Measurements from ENCODE around the gene PACSIN2. TPM values are rescaled to one million over a fixed set of nuclear protein-coding genes. Genes with fewer than 3 reads are reported as not detected.

Gene PACSIN2
- total RNA-seq, 1 experiment from 2014 or later, result 70.5 TPM

- TF ChIP-seq, protein P1, sequence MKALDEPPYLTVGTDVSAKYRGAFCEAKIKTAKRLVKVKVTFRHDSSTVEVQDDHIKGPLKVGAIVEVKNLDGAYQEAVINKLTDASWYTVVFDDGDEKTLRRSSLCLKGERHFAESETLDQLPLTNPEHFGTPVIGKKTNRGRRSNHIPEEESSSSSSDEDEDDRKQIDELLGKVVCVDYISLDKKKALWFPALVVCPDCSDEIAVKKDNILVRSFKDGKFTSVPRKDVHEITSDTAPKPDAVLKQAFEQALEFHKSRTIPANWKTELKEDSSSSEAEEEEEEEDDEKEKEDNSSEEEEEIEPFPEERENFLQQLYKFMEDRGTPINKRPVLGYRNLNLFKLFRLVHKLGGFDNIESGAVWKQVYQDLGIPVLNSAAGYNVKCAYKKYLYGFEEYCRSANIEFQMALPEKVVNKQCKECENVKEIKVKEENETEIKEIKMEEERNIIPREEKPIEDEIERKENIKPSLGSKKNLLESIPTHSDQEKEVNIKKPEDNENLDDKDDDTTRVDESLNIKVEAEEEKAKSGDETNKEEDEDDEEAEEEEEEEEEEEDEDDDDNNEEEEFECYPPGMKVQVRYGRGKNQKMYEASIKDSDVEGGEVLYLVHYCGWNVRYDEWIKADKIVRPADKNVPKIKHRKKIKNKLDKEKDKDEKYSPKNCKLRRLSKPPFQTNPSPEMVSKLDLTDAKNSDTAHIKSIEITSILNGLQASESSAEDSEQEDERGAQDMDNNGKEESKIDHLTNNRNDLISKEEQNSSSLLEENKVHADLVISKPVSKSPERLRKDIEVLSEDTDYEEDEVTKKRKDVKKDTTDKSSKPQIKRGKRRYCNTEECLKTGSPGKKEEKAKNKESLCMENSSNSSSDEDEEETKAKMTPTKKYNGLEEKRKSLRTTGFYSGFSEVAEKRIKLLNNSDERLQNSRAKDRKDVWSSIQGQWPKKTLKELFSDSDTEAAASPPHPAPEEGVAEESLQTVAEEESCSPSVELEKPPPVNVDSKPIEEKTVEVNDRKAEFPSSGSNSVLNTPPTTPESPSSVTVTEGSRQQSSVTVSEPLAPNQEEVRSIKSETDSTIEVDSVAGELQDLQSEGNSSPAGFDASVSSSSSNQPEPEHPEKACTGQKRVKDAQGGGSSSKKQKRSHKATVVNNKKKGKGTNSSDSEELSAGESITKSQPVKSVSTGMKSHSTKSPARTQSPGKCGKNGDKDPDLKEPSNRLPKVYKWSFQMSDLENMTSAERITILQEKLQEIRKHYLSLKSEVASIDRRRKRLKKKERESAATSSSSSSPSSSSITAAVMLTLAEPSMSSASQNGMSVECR (CRISPR knock-in tag; IDR thresholded peaks at IDR 0.05; ENCODE audit: borderline replicate concordance), result no peak
- TF ChIP-seq ATF3 (CRISPR knock-in tag; conservative IDR thresholded peaks at IDR 0.05) (no peak), NR2C2 (CRISPR knock-in tag; IDR thresholded peaks at IDR 0.05) (no peak), ZBTB21 (CRISPR knock-in tag; IDR thresholded peaks at IDR 0.05; ENCODE audit: borderline replicate concordance) (no peak), ZNF219 (CRISPR knock-in tag; IDR thresholded peaks at IDR 0.05; ENCODE audit: borderline replicate concordance) (no peak), MYBL2 (CRISPR knock-in tag; IDR thresholded peaks at IDR 0.05) (no peak), TEAD4 (CRISPR knock-in tag; IDR thresholded peaks at IDR 0.05) (no peak), USF2 (CRISPR knock-in tag; IDR thresholded peaks at IDR 0.05) (no peak), RORB (CRISPR knock-in tag; IDR thresholded peaks at IDR 0.05) (no peak), USF1 (CRISPR knock-in tag; IDR thresholded peaks at IDR 0.05) (no peak)
- TF ChIP-seq, protein P2, sequence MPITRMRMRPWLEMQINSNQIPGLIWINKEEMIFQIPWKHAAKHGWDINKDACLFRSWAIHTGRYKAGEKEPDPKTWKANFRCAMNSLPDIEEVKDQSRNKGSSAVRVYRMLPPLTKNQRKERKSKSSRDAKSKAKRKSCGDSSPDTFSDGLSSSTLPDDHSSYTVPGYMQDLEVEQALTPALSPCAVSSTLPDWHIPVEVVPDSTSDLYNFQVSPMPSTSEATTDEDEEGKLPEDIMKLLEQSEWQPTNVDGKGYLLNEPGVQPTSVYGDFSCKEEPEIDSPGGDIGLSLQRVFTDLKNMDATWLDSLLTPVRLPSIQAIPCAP (CRISPR knock-in tag; IDR thresholded peaks at IDR 0.05), result no peak
These were observed 44.9 kb downstream of the PACSIN2 start (continued) for GRCh38 chr22:42970029-42970428.

DNA sequence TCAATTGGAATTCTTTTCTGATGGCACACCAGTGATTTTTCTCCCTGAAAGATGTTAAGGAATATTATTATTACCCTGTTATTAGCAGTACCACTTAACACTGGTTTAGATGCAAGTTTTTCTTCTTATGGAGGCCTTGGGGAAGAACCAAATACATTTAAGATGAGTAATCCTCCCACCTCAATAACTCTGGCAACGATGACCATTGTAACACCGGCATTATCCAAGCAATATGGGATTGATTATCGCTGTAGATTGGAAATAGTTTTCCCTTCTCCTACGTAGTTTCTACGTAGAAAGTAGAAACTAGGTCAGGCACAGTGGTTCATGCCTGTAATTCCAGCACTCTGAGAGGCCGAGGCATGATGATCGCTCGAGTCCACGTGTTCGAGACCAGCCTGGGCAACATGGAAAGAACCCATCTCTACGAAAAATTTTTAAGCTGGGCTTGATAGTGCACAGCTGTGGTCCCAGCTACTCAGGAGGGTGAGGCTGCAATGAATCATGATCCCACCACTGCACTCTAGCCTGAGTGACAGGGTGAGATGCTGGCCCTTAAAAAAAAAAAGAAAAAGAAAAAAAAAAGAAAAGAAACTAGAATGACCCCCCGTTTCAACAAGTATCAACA, 45.5 kb downstream of the PACSIN2 start:
- ChIA-PET CTCF (no interaction called here), POLR2A (no interaction called here)
- Mint-ChIP-seq H3K27ac (no peak overlapping the region), H3K4me1 (peaks cover 51% of the 10 kb centered on the region), H3K9me3 (peaks cover 20% of the 10 kb centered on the region), H3K27me3 (ENCODE audit: low read depth) (no peaks in the 10 kb centered on the region), H3K4me3 (no peak overlapping the region), H3K36me3 (peaks cover 34% of the 10 kb centered on the region)
- no peak for ATAC-seq
- no peak for DNase-seq (ENCODE audit: low spot score)
- TF ChIP-seq, protein P2 (CRISPR knock-in tag; IDR thresholded peaks at IDR 0.05), result no peak
- no peak for TF ChIP-seq IRF2 (CRISPR knock-in tag; IDR thresholded peaks at IDR 0.05; ENCODE audit: borderline replicate concordance, low read depth)
- TF ChIP-seq NFE2L1 (CRISPR knock-in tag; IDR thresholded peaks at IDR 0.05), result no peak
- no peak for TF ChIP-seq HMGA2 (CRISPR knock-in tag; IDR thresholded peaks at IDR 0.05)
- TF ChIP-seq GABPB1 (CRISPR knock-in tag; IDR thresholded peaks at IDR 0.05), result no peak
- no peak for TF ChIP-seq ZNF423 (CRISPR knock-in tag; IDR thresholded peaks at IDR 0.05)
- no peak for TF ChIP-seq ZNF232 (CRISPR knock-in tag; IDR thresholded peaks at IDR 0.05)
- TF ChIP-seq, protein P3, sequence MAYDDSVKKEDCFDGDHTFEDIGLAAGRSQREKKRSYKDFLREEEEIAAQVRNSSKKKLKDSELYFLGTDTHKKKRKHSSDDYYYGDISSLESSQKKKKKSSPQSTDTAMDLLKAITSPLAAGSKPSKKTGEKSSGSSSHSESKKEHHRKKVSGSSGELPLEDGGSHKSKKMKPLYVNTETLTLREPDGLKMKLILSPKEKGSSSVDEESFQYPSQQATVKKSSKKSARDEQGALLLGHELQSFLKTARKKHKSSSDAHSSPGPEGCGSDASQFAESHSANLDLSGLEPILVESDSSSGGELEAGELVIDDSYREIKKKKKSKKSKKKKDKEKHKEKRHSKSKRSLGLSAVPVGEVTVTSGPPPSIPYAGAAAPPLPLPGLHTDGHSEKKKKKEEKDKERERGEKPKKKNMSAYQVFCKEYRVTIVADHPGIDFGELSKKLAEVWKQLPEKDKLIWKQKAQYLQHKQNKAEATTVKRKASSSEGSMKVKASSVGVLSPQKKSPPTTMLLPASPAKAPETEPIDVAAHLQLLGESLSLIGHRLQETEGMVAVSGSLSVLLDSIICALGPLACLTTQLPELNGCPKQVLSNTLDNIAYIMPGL (CRISPR knock-in tag; IDR thresholded peaks at IDR 0.05), result no peak
- no peak for TF ChIP-seq ZNF512 (CRISPR knock-in tag; IDR thresholded peaks at IDR 0.05; ENCODE audit: borderline replicate concordance)
- TF ChIP-seq GTF2I (CRISPR knock-in tag; conservative IDR thresholded peaks at IDR 0.05), result no peak
- no peak for TF ChIP-seq ZNF263 (CRISPR knock-in tag; IDR thresholded peaks at IDR 0.05; ENCODE audit: low read depth)
- TF ChIP-seq USF1 (CRISPR knock-in tag; IDR thresholded peaks at IDR 0.05), result no peak
